Measurements from ENCODE around the gene CRY2.

DNA sequence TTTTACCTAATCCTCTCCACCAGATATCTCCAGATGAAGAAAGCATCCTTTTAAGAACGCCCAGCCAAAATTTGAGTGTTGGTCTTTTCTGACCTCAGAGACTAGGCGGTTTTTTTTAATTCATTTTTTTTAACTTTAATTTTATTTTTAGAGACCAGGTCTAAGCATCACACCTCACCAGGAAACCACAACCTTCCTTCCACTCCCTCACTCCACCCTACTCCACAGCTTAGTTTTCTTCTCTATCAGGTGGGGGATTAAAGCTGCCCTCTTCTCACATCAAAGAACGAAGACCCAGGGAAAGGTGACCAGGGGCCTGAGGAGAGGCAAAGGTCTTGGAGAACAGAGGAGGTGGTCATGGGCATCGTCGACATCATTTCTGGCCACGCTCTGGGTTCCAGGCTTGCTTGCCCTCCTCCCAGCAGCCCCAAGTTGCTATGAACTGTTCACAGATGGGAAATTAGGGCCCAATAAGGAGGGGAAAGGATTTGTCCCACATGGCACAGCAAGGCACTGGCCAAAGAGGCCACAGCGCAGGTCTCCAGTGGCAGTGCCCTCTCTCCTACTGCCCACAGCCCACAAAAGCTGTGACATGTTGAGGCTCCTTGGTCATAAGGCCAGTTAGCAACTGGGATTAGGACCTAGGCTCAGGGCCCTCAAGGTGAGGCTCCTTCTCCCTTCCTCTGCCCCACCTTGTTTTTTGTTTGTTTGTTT is 71.8 kb downstream of the CRY2 start:
- TF ChIP-seq, protein P1, sequence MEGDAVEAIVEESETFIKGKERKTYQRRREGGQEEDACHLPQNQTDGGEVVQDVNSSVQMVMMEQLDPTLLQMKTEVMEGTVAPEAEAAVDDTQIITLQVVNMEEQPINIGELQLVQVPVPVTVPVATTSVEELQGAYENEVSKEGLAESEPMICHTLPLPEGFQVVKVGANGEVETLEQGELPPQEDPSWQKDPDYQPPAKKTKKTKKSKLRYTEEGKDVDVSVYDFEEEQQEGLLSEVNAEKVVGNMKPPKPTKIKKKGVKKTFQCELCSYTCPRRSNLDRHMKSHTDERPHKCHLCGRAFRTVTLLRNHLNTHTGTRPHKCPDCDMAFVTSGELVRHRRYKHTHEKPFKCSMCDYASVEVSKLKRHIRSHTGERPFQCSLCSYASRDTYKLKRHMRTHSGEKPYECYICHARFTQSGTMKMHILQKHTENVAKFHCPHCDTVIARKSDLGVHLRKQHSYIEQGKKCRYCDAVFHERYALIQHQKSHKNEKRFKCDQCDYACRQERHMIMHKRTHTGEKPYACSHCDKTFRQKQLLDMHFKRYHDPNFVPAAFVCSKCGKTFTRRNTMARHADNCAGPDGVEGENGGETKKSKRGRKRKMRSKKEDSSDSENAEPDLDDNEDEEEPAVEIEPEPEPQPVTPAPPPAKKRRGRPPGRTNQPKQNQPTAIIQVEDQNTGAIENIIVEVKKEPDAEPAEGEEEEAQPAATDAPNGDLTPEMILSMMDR (IDR thresholded peaks at IDR 0.05): no peak
- no peak for TF ChIP-seq POLR2A (IDR thresholded peaks at IDR 0.05)
